GM06990 (cell line): ENCODE results near the gene TAF3.

Source experiments
- DNase-seq: peaks from one replicate; pipeline ENCODE4 v3.0.0-alpha.2; 2011; ENCODE audit not compliant: insufficient read length; ENCODE audit errors: extremely low read depth
- H3K27me3 ChIP-seq: replicated peaks from 2 replicates; pipeline ENCODE4 v1.6.0; 2011; ENCODE audit warnings: low read length; ENCODE audit not compliant: control insufficient read depth, insufficient read depth
- H3K36me3 ChIP-seq: 2 replicates; pipeline ENCODE4 v1.5.1; 2011; ENCODE audit warnings: low read length; ENCODE audit not compliant: control insufficient read depth, insufficient read depth
- H3K4me3 ChIP-seq: replicated peaks from 2 replicates; pipeline ENCODE4 v1.5.1; 2011; ENCODE audit warnings: low read depth, mild to moderate bottlenecking, control low read depth, low read length
- TF ChIP-seq, protein P1 (sequence below): IDR thresholded peaks from 2 replicates; pipeline ENCODE4 v1.5.1; 2011; ENCODE audit warnings: low read length, control low read depth, mild to moderate bottlenecking, inconsistent platforms; ENCODE audit not compliant: insufficient read depth, poor library complexity, severe bottlenecking

The TAF3 gene

DNA sequence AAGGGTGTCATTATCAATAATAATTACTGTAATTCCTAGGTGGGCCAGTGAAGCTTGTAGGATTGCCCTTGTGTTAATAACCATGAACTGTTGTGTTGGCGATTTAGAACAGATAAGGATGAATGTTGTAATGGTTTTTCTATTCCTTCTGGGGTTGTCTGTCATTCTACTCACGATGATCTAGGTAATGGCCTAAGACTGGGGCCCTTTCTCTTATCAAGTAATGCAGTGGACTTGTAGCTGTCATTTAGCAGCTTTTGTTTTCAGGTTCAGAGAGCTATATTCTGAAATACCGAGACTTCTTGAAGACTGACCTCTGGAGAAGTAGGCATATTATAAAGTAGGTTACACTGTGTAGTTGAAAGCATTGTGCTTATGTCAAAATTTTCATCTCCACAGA, 110.2 kb downstream of the TAF3 start:
- TF ChIP-seq, protein P1, sequence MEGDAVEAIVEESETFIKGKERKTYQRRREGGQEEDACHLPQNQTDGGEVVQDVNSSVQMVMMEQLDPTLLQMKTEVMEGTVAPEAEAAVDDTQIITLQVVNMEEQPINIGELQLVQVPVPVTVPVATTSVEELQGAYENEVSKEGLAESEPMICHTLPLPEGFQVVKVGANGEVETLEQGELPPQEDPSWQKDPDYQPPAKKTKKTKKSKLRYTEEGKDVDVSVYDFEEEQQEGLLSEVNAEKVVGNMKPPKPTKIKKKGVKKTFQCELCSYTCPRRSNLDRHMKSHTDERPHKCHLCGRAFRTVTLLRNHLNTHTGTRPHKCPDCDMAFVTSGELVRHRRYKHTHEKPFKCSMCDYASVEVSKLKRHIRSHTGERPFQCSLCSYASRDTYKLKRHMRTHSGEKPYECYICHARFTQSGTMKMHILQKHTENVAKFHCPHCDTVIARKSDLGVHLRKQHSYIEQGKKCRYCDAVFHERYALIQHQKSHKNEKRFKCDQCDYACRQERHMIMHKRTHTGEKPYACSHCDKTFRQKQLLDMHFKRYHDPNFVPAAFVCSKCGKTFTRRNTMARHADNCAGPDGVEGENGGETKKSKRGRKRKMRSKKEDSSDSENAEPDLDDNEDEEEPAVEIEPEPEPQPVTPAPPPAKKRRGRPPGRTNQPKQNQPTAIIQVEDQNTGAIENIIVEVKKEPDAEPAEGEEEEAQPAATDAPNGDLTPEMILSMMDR: no peak
- no peak for DNase-seq
- no peaks in the 10 kb centered on the region for H3K27me3 ChIP-seq
- no peak overlapping the region for H3K4me3 ChIP-seq
- H3K36me3 ChIP-seq: no peaks in the 10 kb centered on the region

DNA sequence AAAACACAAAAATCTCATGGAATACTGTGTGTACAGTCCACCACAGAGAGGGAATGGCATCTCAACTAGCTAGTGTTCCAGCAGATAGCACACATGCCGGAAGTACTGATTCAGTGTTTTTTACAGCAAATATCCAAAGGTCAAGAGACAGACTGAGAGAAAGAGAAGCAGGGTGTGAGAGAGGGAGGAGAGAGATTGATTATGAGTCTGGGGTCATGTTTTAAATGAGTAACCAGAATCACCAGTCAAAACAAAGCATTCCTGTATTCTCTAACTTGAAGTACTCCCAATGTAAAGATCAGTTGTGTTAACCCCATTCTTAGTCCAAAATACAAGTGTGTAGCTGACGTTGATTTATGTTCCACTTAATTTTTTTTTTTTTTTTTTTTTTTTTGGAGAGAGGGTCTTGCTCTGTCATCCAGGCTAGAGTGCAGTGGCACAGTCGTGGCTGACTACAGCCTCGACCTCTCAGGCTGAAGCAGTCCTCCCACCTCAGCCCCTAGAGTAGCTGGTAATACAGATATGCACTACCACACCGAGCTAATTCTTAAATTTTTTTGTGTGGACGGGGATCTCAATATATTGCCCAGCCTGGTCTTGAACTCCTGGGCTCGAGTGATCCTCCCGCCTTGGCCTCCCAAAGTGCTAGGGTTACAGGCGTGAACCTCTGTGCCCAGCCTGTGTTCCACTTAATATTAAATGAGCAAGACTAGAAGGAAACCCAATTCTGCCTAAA, 114.2 kb downstream of the TAF3 start:
- H3K27me3 ChIP-seq: no peaks in the 10 kb centered on the region
- H3K4me3 ChIP-seq: no peak overlapping the region
- TF ChIP-seq, protein P1: no peak
- no peaks in the 10 kb centered on the region for H3K36me3 ChIP-seq
- DNase-seq: no peak

DNA sequence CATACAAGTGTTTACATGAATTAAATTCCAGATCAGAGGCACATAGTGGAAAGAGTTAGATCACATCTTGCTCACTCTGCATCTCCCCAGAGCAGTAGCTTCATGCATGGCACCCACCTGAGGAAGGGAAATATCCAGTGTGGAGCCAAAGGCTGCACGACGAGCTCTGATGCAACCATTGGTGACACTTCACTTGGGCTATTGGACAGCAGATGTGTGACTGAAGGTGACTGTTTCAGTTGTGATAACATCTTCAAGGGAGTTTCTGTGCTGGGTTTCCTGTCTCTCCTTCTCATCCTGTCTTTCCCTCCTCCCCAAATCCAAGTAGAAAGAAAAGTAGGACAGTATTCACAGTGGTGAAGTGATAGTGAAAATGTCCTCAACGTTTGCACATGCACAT, 115.0 kb downstream of the TAF3 start:
- TF ChIP-seq, protein P1: no peak
- H3K4me3 ChIP-seq: no peak overlapping the region
- no peaks in the 10 kb centered on the region for H3K36me3 ChIP-seq
- no peak for DNase-seq
- H3K27me3 ChIP-seq: no peaks in the 10 kb centered on the region

DNA sequence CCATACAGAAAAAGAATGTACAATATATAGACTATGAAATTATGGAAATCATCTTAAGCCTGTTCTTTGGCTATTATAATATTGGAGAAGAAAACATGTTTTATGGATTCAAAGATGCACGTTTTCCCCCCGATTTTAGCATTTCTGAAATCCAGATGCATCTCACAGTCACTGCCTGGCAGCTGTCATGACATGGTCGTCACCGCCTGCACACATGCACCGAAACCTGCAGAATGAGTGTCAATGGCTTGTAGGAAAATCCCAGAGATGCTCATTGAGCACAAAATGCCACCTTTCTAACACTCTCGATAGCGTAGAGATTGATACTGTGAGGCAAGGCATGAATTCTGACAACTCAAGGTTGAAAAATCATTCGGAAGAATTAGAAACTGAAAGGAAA, 115.5 kb downstream of the TAF3 start:
- no peaks in the 10 kb centered on the region for H3K27me3 ChIP-seq
- TF ChIP-seq, protein P1: no peak
- H3K4me3 ChIP-seq: no peak overlapping the region
- DNase-seq: no peak
- H3K36me3 ChIP-seq: no peaks in the 10 kb centered on the region

DNA sequence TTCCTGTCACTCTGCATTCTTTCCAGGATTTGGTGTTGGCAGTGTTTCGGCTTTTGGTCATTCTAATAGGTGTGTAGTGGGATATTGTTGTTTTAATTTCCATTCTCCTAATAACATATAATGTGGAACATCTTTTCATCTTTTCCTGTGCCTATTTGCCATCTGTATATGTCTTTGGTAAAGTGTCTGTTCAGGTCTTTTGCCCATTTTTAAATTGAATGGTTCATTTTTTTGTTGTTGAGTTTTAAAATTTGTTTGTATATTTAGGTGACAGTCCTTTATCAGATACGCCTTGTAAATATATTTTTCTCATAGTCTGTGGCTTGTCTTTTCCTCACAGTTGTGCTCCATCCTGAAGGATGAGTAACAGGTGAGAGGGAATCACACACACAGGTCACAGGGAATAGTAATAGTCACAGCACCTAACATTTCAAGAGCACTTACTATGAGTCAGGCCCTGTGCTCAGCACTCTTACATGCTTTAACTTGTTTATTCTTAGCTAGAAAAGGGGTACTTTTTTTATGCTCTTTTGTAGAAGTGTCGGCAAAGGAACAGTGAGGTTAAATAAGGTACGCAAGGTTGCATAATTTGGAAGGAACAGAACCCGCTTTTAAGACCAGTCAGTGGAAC, 119.1 kb downstream of the TAF3 start:
- no peak for DNase-seq
- no peaks in the 10 kb centered on the region for H3K27me3 ChIP-seq
- no peaks in the 10 kb centered on the region for H3K36me3 ChIP-seq
- TF ChIP-seq, protein P1: no peak
- H3K4me3 ChIP-seq: no peak overlapping the region
